Caki2 (cell line): Measurements from ENCODE around the gene MCRIP2. TPM values are rescaled to one million over a fixed set of nuclear protein-coding genes. Genes with fewer than 3 reads are reported as not detected.
A peak's percentile ranks its signal among the peaks of the same experiment; 100 is the strongest.

Experiments used
- DNase-seq: peaks from one replicate; pipeline ENCODE4 v3.0.0-alpha.2; 2015; ENCODE audit warnings: low read depth
- in situ Hi-C: cut with HindIII; loops from 2 replicates; pipeline ENCODE4 v1.10.0; 2016; ENCODE audit warnings: low sequenced_read_pairs, low pct_unique_long_range_greater_than_20kb, mixed read lengths
- total RNA-seq: library from RNA; depleted of rRNA; stranded (reverse); fragments of >200 nt; shearing (Covaris generic); gene quantifications from 2 replicates; pipeline ENCODE4 v1.2.3, GENCODE V29; 2014; ENCODE audit warnings: low replicate concordance

Gene MCRIP2
- total RNA-seq, 1 experiment from 2014 or later: 93.0 TPM

DNA sequence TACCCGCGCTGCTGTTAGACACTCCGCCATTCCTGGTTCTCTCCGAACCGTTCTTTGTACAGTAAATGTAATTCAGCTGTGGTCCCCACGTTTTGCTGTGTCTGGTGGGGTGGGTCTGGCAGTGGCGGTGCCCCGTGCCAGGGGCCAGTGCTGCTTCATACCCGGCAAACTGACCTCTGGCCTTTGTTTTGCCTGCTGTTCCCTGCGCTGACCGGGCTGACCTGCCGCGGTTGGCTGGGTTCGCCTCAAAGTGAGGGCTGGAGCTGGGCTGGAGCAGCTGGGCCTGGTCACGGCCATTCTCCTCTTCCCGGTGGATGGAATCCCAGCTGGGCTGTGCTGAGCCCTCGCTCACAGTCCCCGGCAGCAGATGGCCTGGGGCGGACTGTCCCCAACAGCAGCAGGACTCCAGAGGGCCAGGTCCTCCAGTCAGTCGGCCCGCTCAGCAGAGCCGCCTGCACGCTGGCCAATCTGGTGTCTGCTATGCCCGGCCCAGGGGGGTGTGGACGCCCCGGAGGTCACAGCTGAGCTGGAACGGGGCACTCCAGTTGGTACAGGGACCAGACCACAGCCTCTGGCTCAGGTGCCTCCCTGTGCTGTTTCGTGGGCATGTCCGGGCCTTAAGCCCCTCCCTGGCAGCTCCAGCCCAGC, 12.3 kb upstream of the MCRIP2 start:
- in situ Hi-C loops: no loop called here

DNA sequence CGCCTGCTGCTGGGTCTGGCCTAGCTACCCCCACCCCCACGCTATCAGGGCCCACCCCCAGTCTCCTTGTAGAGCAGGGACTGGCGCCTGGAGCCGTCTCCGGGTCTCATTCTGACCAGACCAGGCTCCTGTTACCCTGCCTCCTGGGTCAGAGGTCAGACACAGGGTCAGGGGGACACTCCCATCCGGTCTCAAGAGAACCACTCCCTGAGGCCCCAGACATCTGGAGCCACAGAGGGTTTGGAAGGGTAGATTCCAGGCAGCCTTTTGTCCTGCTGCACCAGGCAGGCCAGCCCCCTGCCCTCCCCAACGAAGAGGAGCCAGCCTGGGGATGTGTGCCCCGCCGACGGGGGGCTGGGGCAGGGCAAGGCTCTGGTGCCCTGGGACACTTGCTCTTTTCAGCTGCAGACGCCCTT, 11.8 kb upstream of the MCRIP2 start:
- DNase-seq: no peak

More for the DNA sequence above, 12.3 kb upstream of the MCRIP2 start:
- DNase-seq: no peak

DNA sequence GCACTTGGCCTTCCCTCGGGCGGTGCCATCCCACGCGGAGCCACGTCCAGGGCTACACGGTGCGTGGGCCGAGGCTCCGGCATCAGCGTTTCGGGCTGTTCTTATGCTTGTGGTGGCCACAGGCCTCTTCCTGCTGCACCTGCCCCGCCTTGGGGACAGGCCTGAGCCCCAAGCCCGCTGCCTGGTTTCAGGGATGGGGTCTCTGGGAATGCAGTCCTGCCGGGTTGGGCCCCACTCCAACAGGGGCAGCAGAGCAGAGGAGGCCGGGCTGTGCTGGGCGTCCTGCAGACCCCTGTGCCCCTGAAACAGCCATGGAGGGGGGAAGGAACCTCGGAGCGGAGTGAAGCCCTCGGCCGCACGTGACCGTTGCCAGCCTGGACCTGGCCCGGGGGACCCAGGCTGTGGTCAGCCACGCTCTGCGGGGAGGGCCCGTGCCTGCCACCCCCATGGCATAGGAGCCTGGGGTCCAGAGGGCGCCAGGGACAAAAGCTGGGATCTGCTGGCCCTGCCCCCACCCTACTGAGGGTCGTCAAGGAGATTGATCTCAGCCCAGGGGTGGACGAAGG, 11.3 kb upstream of the MCRIP2 start:
- in situ Hi-C loops: no loop called here
- no peak for DNase-seq

More for the DNA sequence above, 11.8 kb upstream of the MCRIP2 start:
- in situ Hi-C loops: no loop called here

DNA sequence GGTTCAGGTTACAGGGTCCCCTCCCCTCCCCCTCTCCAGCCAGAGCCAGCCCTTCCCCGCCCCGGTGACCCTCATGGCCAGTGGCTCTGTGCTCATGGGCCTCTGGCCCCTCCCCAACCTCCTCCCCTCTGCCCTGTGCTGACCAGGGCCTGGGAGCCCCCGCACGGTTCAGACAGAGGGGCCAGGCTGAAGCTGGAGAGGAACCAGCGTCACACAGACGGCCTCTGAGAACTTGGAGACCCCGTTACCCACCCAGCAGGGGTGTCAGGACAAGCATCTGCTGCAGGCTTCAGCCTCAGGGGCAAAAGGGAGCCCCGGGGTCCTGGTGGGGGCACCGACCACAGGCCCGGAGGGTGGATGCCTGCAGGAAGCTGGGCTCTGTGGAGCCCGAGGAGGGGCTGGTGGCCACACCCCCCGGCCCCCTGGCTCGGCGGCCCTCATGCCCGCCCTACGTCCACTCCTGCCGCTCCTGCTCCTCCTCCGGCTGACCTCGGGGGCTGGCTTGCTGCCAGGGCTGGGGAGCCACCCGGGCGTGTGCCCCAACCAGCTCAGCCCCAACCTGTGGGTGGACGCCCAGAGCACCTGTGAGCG, 10.7 kb upstream of the MCRIP2 start, which contains the start of gene WFIKKN1:
TSS of gene WFIKKN1 (plus strand) at position 171 of the 591 bp plus-strand sequence. CDS start at position 440, 269 bp downstream.
- in situ Hi-C loops: no loop called here
- no peak for DNase-seq

DNA sequence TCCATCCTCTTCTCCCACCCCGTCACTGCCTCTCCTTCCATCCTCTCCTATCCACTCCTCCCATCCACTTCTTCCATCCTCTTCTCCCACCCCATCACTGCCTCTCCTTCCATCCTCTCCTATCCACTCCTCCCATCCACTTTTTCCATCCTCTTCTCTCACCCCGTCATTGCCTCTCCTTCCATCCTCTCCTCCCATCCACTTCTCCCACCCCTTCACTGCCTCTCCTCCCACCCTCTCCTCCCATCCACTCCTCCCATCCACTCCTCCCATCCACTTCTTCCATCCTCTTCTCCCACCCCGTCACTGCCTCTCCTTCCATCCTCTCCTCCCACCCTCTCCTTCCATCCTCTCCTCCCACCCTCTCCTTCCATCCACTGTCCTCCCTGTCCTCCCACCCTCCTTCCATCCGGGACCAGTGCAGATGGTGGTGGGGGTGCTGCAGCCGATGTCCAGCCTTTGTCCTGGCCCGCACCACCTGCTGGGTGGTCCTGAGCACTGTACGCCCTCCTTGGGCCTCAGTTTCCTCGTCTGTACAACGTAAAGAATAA, 9.7 kb upstream of the MCRIP2 start:
- in situ Hi-C loops: no loop called here
- no peak for DNase-seq

DNA sequence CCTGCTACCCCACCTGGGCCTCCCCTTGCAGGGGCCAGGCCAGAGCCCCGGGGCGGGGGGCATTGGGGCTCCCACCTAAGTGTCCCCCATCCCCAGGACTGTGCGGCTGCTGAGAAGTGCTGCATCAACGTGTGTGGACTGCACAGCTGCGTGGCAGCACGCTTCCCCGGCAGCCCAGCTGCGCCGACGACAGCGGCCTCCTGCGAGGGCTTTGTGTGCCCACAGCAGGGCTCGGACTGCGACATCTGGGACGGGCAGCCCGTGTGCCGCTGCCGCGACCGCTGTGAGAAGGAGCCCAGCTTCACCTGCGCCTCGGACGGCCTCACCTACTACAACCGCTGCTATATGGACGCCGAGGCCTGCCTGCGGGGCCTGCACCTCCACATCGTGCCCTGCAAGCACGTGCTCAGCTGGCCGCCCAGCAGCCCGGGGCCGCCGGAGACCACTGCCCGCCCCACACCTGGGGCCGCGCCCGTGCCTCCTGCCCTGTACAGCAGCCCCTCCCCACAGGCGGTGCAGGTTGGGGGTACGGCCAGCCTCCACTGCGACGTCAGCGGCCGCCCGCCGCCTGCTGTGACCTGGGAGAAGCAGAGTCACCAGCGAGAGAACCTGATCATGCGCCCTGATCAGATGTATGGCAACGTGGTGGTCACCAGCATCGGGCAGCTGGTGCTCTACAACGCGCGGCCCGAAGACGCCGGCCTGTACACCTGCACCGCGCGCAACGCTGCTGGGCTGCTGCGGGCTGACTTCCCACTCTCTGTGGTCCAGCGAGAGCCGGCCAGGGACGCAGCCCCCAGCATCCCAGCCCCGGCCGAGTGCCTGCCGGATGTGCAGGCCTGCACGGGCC, 8.9 kb upstream of the MCRIP2 start:
- in situ Hi-C loops: no loop called here

DNA sequence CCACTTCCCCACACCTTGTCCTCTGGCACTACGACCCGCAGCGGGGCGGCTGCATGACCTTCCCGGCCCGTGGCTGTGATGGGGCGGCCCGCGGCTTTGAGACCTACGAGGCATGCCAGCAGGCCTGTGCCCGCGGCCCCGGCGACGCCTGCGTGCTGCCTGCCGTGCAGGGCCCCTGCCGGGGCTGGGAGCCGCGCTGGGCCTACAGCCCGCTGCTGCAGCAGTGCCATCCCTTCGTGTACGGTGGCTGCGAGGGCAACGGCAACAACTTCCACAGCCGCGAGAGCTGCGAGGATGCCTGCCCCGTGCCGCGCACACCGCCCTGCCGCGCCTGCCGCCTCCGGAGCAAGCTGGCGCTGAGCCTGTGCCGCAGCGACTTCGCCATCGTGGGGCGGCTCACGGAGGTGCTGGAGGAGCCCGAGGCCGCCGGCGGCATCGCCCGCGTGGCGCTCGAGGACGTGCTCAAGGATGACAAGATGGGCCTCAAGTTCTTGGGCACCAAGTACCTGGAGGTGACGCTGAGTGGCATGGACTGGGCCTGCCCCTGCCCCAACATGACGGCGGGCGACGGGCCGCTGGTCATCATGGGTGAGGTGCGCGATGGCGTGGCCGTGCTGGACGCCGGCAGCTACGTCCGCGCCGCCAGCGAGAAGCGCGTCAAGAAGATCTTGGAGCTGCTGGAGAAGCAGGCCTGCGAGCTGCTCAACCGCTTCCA, 8.1 kb upstream of the MCRIP2 start:
- DNase-seq: no peak
- in situ Hi-C loops: no loop called here

More for the DNA sequence above, 8.9 kb upstream of the MCRIP2 start:
- DNase-seq: no peak

DNA sequence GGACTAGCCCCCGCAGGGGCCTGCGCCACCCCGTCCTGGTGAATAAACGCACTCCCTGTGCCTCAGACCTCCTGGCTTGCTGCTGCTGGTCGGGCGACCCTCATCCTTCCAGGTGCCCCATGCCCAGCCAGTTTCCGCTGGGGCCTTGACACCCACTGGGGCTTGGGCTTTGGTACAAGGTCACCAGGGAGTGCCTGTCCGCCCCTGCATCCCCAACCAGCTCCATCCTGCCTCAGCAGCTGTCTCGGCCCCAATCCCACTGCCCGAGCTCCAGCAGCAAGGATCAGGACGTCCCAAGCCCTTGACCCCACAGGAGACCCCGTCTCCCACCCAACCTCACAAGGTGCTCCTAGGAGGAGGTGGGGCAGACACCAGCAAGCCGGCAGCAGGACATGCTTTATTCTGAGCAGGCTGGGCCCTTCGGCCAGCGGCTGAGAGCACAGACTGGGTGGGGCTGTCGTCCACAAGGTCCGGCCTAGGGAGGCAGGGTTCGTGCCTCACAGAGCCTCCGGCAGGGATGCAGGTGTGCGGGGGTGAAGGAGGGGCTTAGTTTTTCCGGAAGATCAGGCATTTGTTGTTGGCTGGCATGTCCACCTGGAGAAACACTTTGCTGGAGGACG, 7.5 kb upstream of the MCRIP2 start:
- in situ Hi-C loops: no loop called here
- DNase-seq: no peak

DNA sequence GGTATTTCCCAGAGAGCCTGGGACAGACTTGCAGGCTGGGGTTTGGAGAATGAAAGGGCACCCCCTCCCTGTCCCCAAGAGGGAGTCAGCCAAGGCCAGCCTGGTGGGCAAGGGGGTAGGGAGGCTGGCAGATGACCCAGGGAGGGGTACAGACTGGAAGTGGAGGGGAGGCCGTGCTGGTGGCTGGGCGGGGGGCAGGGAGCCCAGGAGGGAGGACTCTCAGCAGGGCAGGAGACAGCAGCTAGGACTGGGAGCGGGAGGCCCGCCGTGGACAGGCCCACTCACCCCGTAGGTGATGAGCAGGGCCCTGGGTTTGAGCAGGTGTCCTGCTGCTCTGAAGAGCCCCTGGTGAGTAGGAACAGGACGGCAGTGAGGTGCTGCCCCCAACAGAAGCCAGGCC, 6.6 kb upstream of the MCRIP2 start:
- in situ Hi-C loops: no loop called here
- no peak for DNase-seq

DNA sequence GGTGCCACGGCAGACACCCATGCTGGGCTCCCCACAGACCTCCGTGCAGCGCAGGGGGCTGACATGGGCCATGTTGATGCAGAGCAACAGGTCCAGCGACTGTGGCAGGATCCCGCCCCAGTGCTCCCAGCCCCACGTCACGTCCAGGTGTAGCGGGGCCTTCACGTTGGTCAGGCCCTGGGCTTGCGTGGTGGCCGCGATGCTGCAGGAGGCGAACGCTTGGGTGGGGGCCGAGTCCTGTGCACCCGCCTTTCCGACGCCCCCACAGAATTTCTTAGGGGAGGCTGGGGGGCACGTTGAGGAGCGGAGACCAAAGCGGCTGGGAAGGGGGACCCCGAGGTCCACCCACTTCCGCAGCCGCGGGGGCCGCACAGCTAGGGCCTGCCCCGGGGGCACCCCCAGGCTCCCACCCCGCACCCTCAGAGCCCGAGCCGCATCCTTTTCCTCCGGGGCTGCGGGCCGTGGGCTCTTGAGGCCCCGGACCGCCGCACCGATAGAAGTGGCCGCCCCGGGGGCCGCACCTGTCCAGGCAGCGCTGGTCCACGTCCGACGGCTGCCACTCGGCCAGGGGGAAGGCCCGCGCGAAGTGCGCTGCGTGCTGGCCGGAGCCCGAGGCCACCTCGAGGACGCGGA, 5.9 kb upstream of the MCRIP2 start:
- no peak for DNase-seq
- in situ Hi-C loops: no loop called here

DNA sequence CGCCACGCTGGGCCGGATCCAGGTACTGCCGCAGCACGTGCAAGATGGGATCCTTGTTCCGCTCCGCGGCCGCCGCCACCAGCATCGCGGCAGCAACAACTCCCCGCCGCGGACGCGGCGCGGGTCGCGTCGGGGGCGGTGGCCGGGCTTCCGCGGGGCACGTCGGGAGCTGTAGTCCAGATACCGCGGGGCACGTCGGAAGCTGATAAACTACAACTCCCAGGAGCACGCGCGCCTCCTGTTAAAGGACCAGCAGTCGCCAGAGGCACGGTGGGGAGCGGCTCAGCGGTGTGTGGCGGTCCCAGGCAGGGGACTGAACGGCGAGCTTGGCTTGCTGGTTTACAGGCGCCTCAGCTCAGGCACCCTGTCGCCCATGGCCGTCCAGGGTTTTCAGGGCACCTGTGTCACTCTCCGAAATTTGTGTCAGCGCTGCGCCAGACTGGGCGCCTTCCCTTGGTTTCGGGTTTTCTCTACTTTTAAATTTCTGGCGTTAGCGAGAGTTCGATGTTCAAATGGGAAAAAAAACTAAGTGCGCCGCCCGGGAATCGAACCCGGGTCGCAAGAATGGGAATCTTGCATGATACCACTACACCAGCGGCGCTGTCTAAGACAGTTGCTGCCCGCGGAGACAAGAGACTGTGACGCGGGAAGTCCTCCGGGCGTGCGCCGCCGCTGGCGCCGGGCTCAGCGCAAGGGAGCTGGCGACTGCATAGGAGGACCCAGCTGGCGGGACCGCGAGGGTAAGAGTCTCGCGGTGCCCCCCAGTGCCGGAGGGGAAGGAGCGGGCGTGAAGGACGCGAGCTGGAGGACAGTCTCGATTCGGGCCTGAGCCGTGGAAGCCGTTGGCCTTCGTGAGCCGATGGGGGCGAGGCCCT, 5.2 kb upstream of the MCRIP2 start, which contains the start of gene METTL26:
TSS of gene METTL26 (minus strand) at position 100 of the 875 bp plus-strand sequence. CDS start at position 85, 15 bp downstream.
- in situ Hi-C loops: no loop called here
- peak; percentile 97 for DNase-seq

DNA sequence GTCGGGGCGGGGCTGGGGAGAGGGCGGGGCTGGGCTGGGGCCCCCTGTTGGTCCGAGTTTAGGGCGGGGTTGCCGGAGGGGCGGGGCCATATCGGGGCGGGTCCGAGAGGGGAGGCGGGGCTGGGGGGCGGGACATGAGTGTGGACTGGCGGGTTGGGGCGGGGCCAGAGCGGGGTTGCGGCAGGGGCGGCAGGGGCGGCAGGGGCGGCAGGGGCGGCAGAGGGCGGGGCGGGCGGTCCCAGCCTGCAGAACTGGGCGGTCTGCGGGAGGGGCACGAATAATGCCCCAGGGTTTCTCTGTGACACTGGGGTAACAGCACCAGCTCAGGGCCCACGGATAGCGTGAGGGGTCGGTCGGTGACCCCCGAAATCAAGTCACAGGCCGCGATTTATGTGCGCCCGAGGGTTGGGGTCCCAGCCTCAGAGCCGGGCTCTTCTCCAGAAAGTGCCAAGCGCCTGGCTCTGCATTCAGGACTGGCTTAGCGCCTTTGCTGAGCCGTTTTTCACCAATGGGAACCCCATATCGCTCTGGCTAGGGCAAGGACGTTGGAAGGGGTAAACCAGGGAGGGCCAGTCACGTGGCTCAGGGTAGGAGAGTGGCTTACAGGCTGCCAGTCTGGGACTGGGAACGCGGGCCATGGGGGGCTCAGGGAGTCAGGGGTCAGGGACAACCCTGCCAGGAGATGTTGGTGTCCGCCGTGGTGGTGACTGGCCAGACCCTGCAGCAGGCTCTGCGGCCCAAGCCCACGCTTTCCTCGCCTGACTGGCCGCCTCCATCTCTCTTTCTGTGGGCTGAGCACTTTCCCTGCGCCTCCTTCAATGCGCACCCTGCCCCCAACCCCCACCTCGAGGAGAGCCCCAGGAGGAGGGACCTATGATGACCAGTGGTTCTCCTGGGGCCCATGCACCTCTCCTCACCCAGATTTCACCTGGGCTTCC, 4.3 kb upstream of the MCRIP2 start:
- in situ Hi-C loops: no loop called here
- no peak for DNase-seq

DNA sequence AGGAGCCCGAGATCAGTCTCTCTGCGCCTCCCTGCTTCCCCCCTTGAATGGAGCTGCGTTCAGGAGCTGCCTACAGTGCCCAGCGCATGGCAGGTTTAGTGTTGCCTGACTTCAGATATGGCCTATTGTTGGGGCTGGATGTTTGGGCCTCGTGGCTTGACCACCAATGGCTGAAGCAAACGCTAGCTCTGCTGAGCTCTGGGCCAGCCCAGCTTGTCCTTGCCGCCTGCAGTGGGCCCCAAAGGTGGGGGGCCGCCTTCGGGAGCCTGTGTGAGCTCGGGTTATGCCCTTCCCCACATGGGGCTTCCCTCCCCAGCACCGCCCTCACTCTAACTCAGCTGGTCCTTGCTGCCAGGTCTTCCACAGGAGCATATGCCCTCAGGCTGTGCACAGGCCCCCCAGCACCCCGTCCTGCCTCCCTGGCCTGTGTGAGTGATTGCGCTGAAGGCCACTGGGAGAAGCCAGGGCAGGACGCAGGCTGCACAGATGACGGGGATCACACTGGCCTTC, 3.5 kb upstream of the MCRIP2 start:
- in situ Hi-C loops: no loop called here
- DNase-seq: no peak

DNA sequence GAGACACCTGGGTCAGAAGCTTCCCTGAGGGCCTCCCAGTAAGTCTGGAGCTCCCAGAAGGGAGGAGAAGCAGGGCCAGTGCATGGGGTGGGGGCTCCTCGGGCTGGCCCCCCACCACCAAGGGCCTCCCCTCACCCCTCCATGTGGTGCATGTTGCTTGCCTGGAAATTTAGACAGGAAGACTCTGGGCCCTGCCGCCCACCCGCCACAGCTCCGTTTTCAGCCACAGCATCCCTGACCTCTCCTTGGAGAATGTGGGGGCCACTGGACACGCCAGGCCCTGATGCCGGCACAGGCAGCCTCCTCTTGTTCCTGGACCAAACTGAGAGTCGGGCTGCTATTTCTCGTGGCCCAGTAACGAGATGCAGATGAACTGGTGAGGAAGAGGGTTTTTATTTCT, 2.8 kb upstream of the MCRIP2 start:
- no peak for DNase-seq
- in situ Hi-C loops: no loop called here

DNA sequence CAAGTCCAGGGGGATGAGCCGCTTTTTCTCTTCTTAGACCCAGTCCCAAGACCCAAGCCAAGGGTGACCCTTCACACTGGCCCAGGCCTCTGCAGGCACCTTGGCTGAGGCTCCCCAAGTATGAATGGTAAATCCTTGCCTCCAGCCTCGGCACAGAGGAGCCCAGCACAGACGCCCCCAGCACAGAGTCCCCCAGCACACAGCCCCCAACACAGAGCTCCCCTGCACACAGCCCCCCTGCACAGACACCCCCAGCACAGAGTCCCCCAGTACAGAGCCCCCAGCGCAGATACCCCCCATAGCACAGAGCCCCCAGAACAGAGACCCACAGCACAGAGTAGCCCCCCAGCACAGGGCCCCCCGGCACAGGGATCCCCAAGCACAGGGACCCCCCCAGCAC, 1.0 kb upstream of the MCRIP2 start:
- no peak for DNase-seq
- in situ Hi-C loops: no loop called here
